ENCODE data around the gene LZTS3.
"Not testable (repeated sequence)": the region's sequence is repeated elsewhere in the genome, so short reads cannot be mapped to it uniquely, and the experiment has no call there.

Gene LZTS3

DNA sequence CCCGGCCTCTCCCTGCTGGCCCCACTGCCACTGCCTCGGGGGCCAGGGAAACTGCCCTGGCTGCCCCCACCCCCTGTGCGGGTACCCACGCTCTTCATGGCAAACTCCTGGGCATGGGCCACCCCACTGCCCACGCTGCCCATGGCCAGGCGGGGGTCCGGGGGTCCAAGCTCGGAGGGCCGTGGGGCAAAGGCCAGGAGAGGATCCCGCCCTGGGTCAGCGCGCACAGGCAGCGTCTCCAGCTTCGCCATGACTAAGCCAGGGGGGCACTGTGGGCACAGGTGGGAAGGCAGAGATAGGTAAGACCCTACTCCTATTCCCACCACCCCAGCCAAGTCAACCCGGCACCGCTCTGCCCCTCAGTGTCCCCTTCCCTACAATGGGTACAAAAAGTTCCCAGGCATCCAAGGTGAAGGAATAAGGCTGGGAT, 6.4 kb downstream of the LZTS3 start:
- no peak for DNase-seq

DNA sequence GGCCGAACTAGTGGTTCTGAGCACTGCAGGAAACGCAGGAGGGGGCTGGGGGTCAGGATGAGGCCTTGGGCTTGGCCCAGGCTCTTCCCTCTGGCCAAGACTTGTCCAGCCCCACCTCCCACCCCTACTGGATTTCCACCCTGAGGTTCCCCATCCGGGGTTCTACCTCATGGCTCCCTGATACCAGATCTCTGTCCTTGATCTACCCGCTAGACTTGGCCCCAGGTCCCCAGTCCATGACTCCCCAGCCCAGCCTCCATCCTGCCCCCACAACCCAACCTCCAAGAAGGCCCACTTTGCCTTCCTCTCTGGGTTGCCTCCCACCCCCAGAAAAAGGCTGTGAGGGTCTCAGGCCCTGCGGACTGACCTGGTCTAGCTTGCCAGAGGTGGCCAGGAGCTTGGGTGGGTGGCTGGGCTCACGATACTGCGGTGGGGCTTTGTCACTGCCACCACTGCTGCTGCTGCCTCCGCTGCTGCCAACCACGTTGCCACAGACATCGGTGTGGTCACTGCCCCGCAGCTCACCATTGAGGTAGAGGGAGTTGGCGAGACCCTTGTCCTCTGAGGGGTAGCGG, 6.9 kb downstream of the LZTS3 start:
- no peak for DNase-seq

DNA sequence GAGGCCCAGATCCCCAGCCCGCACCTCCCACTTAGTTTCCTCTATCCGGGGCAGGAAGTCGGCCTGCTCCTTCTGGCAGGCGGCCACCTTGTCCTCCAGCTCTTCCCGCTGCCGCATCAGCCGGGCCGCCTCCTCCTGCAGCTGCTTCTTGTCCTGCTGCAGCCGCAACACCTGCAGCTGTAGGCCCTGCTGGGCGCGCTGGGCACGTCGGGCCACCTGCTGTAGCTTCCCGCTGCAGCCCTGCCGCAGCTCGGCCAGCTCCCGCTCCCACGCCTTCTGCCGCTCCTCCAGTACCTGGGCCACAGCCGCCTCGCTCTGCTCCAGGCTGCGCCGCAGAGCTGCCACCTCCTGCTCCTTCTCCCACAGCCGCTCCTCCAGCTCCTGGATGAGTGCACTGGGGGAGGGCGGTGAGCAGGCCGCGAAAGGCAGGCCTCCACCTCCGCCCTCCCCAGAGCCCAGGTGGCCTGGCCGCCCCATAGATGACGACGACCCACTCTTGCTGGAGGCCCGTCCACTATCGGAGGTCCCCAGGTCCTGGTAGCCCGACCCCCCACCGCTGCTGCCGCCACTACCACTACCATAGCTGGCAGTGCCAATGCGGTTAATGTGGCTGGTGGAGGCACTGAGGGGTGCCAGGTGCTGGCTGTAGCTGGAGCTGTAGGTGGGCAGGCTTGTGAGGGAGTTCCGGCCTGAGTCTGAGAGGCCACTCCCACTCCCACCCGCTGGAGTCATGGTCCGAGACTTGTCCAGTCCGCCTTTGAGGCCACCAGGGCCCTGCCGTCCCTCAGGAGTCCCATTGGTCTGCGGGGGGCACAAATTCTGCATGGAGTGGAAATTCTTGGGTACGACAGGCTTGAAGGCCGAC, 7.6 kb downstream of the LZTS3 start:
- DNase-seq: no peak

DNA sequence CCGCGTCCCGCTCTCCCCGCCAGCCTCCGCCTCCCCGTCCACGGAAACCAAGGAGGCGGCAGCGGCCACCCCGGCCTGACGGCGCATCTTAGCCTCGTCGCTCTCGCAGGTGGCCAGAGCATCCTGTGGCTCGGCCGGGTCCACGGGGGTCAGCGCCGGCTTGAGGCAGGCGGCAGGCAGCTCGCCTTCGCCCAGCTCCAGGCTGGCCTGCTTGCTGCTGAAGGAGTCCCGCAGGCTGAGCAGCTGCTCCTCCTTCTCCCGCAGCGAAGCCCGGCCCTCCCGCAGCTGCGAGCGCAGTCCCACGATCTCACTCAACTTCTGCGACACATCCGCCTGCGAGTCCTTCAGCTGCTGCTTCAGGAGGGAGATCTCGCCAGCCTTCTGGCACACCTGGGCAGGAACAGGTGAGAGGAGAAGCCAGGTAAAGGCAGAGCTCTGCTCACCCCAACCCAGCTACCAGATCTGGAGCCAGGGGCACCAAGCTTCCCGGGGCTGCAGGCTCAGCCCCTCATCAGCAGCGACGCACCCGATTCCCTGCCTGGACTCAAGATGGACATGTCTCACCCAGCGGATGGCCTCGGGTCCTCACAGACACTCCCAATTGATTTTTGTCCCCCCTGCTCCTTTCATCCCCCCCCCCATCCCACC, 8.5 kb downstream of the LZTS3 start:
- DNase-seq: no peak

DNA sequence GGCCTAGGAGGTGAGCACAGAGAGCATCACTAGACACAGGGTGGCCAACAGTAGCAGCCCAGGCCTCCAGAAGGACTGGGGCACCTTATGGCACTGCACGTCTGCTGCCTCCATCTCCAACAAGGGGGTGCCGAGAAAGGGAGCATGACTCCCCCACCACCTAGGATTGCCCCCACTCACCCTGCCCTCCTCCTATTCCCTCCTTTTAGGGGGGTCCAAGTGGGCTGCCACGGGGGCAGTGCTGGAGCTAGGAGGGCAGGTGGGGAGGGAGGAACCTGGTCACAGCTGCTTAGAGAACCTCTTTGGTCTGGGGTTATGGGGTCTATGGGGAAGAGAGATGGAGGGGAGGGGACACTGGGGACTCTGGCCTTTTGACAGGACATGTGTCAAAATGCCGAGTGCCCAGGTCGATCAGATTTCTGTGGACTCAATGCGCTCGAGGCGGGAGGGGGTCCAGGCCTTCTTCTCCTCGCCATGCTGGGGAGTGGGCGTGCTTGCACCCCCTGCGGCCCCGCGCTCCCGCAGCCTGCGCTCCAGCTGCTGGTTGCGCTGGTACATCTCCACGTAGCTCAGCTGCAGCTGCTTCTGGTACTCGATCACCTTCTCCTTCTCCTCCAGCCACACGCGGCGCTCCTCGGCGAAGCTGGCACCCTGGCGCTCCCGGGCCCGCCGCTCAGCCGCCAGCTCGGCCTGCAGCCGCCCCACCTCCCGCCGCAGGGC, 9.1 kb downstream of the LZTS3 start:
- no peak for DNase-seq

DNA sequence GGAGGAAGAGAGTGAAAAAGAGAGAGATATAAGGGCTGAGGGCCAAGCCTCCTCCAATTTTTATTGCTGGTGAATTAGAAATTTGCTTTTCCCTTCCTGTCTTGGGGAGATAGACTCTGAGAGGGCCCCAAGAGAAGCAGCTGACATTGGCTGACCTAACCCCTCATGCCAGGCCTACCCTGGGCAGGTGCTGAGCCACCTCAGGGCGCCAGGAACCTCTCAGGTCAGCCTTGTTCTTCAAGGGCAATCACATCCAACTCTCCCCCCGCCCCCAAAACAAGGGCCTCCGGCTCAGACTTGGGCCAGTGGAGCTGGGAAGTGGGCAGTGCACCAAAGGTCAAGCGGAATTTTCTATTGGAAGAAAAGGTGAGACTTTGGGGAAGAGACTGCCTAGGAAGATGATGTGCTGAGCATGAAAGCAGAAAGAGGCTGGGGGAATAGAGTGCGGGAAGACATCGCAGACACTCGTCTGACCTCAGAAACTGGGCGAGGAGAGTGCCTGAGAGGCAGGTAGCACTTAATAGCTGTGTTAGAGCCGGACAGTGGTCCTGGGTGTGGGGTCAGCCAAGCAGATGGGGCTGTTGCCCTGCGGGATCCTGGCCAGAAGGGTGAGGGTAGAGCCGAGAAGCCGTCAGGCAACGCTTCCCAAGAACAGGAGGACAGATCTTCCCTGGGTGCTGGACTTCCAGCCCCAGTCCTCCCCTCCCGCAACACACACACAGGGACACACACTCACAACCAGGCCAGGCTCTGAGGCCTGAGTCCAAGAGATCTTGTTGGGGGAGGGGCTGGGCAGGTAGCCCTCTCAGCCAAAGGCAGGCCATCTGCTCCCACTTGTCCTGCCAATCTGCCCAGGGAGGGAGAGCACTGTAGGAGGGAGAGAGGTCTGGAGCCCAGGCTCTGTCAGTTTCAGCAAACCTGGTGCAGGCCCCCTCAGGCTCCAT, 10.0 kb downstream of the LZTS3 start:
- DNase-seq: no peak

DNA sequence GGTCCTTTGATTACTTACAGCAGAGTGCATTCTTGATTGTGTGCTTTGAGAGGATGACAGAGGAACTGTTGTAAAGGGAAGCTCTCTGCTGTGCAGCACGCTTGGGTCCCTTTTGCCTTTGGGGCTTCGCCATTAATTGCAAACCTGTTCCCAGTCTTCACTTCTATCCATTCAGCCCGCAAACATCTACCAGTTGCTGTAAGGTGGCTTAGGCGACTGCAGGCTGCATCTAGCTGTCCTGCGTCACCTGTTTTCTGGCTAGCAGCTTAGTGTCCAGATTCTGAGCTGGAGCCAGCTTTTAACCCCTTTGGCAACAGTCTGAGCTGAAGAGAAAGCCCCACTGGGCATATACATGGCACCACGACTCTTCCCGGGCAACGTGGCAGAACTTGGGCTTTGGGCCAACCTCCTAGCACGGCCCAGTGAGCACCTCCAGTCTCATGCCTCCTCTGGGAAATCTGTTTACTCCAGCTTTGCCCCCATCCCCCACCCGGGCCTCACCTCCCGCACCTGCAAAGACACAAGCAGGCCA, 11.2 kb downstream of the LZTS3 start:
- no peak for DNase-seq

DNA sequence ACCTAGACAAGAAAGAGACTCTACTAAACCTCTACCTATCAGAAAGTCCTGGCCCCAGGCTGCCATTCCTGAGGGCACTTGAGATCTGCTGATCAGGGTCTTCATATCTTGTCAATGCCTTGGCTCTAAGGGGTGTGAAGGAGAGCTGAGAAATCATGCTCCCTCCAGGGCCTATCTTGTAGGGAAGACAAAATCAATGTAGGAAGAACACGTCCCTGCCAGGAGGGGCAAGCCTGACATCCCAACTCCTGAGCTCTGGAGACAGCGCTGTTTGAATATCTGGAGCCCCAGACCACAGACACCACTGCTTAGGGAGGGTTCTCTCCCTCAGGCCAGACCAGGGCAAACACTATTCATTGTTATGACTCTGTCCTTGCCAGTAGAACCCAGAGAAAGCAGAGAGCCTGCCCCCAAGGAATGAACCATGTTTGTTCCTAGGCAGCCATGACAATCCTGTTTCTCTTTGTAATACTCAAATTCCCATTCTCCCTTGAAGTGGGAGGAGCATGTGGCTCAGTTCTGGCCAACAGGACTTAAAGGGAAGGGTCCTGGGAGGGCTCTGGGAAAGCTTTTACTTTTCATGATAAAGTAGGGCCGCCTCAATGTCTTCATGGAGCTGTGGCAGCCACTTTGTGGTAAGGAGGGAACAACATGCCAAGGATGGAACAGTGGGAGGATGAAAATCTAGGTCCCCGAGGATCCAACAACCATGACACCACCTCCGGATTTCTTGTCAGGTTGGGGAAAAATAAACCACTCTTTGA, 11.9 kb downstream of the LZTS3 start:
- DNase-seq: no peak

DNA sequence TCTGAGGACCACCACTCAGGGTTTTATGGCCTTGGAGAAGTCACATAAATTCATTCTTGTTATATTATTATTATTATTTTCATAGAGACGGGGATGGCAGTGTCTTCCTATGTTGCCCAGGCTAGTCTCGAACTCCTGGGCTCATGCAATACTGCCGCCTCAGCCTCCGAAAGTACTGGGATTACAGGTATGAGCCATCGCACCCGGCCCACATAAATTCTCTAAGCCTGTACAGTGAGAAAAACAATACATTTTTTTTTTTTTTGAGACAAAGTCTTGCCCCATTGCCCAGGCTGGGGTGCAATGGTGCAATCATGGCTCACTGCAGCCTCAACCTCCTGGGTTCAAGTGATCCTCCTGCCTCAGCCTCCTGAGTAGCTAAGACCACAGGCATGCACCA, 12.9 kb downstream of the LZTS3 start:
- no peak for DNase-seq

DNA sequence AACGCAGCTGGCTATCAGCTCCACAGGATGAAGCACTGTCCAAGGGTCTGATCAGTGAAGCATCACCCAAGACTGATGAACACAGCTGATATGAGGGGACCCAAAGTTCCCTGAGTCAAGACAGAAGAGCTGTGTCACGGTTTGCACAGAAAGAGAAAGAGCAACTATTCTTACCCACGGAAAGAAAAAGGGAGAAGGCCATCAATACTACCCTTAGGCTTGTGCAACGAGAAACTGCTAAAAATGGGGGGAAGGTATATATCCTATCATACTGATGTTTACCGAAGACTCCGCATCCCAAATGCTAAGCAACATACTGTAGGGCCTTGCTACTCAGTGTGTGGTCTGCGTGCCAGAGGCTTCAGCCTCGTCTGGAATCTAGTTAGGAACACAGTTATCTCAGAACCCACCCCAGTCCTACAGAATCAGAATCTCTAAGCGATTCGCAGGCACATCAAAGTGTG, 14.3 kb downstream of the LZTS3 start:
- peak; percentile 72 for DNase-seq

DNA sequence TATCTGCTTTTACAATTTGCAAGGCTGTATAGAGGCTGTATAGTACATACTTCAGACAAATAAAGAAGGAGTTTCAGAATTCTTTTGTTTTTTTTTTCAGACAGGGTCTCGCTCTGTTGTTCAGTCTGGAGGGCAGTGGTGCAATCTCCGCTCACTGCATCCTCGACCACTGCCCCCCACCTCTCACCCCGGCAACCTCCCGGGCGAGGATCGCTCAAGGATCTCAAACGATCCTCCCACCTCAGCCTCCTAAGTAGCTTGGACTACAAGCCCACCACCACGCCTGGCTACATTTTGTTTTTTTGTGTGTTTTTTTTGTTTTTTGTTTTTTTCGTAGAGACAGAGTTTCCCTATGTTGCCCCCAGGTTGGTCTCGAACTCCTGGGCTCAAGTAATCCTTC, 15.5 kb downstream of the LZTS3 start:
- no peak for DNase-seq

DNA sequence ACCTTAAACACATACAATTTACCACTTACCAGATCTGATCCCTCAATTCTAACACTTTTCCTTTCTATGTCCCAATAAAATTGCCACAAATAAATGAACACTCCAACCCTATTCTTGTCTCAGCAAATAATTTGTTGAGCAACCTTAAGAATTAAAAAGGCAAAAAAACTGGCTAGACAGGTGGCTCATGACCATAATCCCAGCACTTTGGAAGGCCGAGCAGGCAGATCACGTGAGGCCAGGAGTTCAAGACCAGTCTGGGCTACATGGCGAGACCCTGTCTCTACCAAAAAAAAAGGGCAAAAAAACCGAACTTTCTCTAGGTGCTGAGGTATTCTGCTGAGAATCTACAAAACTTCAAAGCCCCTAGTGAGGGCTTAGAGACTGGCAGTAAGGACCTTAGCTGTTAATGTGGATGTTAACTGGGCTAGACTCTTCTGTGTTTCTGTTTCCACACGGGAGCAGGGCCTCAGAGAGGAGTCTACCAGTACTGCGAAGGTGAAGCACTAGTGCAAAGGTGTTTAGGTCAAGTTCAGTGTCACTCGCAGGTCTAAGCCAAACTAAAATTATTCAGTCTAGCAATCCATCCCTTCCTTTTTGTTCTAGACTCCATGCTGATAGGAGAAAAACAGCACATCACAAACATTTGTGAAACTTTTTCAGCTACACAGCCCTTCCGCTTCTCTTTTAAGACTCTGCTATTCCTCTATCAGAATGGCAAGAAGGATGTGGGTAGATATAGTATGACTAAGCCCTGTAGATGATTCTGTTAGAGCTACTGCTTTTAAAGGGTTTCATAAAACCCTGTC, 16.3 kb downstream of the LZTS3 start:
- peak; percentile 72 for DNase-seq

DNA sequence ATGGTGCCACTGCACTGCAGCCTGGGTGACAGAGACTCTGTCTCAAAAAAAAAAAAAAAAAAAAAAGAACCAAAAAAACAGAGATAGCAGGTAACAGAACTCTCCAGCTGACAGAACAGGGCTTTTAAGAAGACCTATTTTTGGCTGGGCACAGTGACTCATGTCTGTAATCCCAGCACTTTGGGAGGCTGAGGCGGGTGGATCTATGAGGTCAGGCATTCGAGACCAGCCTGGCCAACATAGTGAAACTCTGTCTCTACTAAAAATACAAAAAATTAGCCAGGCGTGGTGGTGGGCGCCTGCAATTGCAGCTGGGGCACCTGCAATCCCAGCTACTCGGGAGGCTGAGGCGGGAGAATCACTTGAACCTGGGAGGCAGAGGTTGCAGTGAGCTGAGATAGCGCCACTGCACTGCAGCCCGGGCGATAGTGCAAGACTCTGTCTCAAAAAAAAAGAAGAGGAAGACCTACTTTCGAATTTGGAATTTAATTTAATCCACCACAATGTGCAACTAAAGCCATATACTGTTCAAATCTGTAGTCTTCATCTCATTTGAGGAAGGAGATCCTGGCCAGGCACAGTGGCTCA, 21.2 kb downstream of the LZTS3 start:
- DNase-seq: not testable (repeated sequence)

DNA sequence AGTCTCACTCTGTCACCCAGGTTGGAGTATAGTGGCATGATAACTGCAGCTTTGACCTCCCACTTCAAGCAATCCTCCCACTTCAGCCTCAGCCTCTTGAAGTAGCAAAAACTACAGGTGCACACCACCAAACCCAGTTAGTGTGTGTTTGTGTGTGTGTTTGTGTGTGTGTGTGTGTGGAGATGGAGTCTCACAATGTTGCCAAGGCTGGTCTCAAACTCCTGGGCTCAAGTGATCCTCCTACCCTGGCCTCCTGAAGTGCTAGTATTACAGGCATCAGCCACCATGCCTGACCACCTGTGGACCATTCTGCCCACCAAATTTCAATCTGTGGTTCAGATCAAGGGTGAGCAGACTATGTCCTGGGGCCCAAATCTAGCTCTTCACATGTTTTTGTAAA, 22.4 kb downstream of the LZTS3 start:
- no peak for DNase-seq

DNA sequence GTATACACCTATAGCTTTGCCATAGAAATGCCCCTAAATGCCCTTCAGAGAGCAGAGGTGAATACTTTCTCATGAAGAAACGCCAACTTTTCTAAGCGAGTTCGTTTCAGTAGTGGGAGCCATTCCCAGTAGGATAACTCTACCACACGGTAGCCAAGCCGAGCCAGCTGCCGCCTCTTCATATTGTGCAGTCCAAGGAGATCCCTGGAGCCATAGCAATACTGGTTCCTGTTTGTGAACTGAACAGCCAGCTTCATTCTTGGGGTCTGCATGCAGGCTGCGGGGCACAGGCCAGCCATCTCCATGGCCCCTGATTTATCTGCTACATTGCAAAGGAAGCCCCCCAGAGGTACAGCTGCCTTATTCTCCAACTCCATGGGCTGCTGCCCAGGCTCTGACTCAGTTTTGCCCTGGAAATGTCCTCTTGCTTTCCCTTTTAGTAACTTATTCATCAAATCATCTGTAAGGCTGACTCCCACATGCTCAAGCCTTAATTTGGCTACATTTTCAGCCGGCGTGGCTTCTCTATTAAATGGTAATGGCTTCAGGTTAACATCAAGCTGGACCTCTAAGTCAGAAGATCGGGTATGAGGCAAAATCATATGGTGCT, 26.5 kb downstream of the LZTS3 start:
- DNase-seq: no peak

DNA sequence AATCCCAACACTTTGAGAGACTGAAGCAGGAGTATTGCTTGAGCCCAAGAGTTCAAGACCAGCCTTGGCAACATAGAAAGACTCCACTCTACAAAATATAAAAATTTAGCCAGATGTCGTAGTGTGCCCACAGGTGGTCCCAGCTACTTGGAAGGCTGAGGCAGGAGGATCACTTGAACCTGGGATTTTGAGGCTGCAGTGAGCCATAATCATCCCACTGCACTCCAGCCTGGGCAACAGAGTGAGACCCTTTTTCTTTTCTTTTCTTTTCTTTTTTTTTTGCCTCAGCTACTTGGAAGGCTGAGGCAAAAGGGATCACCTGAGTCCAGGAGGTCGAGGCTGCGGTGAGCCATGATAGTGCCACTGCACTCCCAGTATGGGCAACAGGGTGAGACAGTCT, 31.6 kb downstream of the LZTS3 start:
- DNase-seq: no peak

DNA sequence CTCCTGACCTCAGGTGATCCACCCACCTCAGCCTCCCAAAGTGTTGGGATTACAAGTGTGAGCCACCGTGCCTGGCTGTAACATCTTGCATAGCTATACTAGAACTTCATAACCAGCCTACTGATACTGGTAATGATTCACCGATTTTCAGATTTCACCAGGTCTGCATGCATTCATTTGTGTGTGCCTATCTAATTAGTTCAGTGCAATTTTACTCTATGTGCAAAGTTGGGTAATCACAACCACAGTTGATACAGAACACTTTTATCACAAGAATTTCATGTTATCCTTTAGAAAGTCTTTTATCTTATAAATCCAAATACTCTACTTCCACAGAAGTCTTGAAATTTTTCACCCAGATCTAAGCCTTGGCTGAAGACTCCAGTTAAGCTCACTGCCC, 35.9 kb downstream of the LZTS3 start:
- DNase-seq: no peak

DNA sequence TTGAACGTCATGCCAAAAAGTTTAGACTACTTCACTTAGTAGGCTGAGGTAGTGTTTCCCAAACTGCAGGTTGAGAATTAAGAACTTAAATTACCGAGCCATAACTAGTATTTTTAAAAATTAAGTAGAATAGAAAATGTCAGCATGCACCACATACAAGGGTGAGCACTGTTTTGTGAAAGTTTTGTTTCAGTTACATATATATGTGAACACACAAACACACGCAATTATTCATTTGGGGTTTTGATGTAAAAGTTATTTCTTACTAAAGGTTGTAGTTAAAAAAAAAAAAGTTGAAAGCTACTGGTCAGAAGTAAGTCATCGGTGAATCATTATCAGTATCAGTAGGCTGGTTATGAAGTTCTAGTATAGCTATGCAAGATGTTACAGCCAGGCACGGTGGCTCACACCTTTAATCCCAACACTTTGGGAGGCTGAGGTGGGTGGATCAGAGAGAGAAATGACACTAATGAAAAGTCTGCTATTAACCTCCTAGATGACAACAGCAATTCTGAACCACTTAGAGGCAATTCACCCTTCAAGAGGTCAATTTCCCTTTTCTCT, 37.8 kb downstream of the LZTS3 start:
- no peak for DNase-seq

DNA sequence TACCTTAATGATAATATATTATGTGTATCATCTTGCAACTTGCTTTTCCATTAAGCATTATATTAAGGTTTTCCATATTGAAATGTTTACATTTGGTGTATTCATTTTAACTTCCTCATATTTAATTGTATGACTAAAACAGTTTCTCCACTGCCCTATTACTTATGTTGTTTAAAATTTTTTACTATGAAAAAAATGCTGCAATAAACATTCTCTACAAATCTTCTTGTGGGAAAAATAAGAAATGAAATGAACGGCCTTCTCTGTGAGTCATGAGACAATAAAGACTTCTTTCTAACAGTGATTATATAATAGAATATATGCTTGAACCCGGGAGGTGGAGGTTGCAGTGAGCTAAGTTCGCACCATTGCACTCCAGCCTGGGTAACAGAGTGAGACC, 39.2 kb downstream of the LZTS3 start:
- no peak for DNase-seq
